Prostate gland (tissue), 2 donors: ENCODE results near the gene AKT1S1. TPM values are rescaled to one million over a fixed set of nuclear protein-coding genes. Genes with fewer than 3 reads are reported as not detected.

Experiments used
- DNase-seq: peaks from one replicate; pipeline ENCODE4 v3.0.0-alpha.2; 2019; ENCODE audit warnings: low spot score
- H3K27ac ChIP-seq, 2 donors: fragments of 200-600 bp; sonication (generic); 2 replicates each; pipeline ENCODE4 v1.5.1; 2017 to 2019
- H3K27me3 ChIP-seq: fragments of 200-600 bp; sonication (generic); replicated peaks from 2 replicates; pipeline ENCODE4 v1.5.1; 2019; ENCODE audit not compliant: insufficient read depth
- H3K36me3 ChIP-seq, 2 donors: fragments of 200-600 bp; sonication (generic); 1 replicate in 1 of 2; 2 replicates in 1 of 2; pipeline versions ENCODE4 v1.5.1 to v1.8.1; 2017 to 2019
- H3K4me1 ChIP-seq: fragments of 200-600 bp; sonication (generic); replicated peaks from 2 replicates; pipeline ENCODE4 v1.5.1; 2019
- H3K4me3 ChIP-seq, 2 donors: fragments of 200-600 bp; sonication (generic); 2 replicates each; pipeline ENCODE4 v1.5.1; 2017 to 2019
- H3K9me3 ChIP-seq: fragments of 200-600 bp; sonication (generic); 2 replicates; pipeline ENCODE4 v1.5.1; 2017
- POLR2A ChIP-seq: fragments of 450-650 bp; IDR thresholded peaks from one replicate; pipeline ENCODE4 v1.6.1; 2016; ENCODE audit warnings: antibody characterized with exemption, mild to moderate bottlenecking
- POLR2AphosphoS5 ChIP-seq: sonication (generic); formaldehyde crosslinking; IDR thresholded peaks from one replicate; pipeline ENCODE4 v1.6.1; 2017; ENCODE audit warnings: antibody characterized with exemption
- WGBS: methylation state at CpG from one replicate; pipeline ENCODE4 v1.1.5; 2018; 5-methylcytosine and 5-hydroxymethylcytosine counted together
- intact Hi-C: fragments of 100-400 bp; cut with DNase I; formaldehyde crosslinking; loops from one replicate; pipeline ENCODE4 v1.14.2; 2022
- total RNA-seq, 2 donors: library from RNA; depleted of rRNA; stranded (reverse); fragments of >200 nt; gene quantifications; one replicate each; pipeline ENCODE4 v1.1.0, GENCODE V29; 2016
- TF ChIP-seq, protein P1 (sequence below), 4 experiments: fragments of 200-600 bp in 2 of 4; fragments of 450-650 bp in 2 of 4; sonication (generic) in 2 of 4; IDR thresholded peaks; 1 replicate in 3 of 4; 2 replicates in 1 of 4; pipeline ENCODE4 v1.5.1; 2016 to 2019; ENCODE audit warnings: antibody characterized with exemption in 4 of 4, mild to moderate bottlenecking in 2 of 4, moderate library complexity in 2 of 4

The AKT1S1 gene
- total RNA-seq, 2 donors from 2014 or later: 27.6 to 30.2 TPM

DNA sequence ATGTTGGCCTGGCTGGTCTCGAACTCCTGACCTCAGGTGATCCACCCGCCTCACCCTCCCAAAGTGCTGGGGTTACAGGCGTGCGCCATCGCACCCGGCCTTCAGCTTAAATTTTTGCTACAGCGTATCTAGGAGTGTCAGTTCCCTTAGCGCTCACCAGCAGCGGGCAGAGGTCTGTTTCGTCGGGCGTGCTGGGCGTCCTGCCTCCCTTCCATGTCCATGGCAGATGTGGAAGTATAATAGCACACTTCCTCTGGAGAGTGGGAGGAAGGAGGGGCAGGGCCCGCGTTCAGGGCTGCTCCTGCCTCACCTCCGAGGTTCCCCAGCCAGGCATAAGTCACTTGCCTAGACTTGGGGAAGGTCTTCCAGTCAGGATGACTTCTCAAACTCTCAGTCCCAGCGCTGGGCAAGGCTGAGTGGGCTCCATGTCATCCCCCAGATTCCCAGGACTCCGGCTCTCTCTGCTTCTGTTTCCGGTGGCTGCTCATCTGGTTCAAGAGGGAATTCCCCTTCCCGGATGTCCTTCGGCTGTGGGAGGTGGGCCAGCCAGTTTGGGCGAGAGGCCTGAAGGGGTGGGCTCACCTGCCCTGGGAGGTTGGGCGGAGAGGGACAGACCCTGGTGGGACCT lies 10.0 kb upstream of the AKT1S1 start:
- DNase-seq: no peak
- intact Hi-C loops: no loop called here
- TF ChIP-seq POLR2A: no peak
- TF ChIP-seq POLR2AphosphoS5: no peak
- TF ChIP-seq, protein P1, sequence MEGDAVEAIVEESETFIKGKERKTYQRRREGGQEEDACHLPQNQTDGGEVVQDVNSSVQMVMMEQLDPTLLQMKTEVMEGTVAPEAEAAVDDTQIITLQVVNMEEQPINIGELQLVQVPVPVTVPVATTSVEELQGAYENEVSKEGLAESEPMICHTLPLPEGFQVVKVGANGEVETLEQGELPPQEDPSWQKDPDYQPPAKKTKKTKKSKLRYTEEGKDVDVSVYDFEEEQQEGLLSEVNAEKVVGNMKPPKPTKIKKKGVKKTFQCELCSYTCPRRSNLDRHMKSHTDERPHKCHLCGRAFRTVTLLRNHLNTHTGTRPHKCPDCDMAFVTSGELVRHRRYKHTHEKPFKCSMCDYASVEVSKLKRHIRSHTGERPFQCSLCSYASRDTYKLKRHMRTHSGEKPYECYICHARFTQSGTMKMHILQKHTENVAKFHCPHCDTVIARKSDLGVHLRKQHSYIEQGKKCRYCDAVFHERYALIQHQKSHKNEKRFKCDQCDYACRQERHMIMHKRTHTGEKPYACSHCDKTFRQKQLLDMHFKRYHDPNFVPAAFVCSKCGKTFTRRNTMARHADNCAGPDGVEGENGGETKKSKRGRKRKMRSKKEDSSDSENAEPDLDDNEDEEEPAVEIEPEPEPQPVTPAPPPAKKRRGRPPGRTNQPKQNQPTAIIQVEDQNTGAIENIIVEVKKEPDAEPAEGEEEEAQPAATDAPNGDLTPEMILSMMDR (IDR thresholded peaks at IDR 0.05): no peak
- no peak overlapping the region for H3K27ac ChIP-seq
- no peaks in the 10 kb centered on the region for H3K4me1 ChIP-seq
- WGBS: 66% methylated on average over 20 of the region's 23 CpGs
- H3K27me3 ChIP-seq: no peaks in the 10 kb centered on the region
- H3K4me3 ChIP-seq: no peak overlapping the region
- peaks cover 16 to 27% of the 10 kb centered on the region in 2 donors for H3K36me3 ChIP-seq
- H3K9me3 ChIP-seq: no peaks in the 10 kb centered on the region

GRCh38 chr19:49884760-49885159 lies 7.6 kb upstream of the AKT1S1 start:
- no peaks in the 10 kb centered on the region for H3K9me3 ChIP-seq
- H3K4me3 ChIP-seq: no peak overlapping the region
- 88% methylated on average over 3 of the region's 3 CpGs for WGBS
- TF ChIP-seq POLR2A (no peak), POLR2AphosphoS5 (no peak)
- TF ChIP-seq, protein P1 (IDR thresholded peaks at IDR 0.05): no peak
- H3K4me1 ChIP-seq: no peaks in the 10 kb centered on the region
- no peak for DNase-seq
- peaks cover 22 to 45% of the 10 kb centered on the region in 2 donors for H3K36me3 ChIP-seq
- H3K27ac ChIP-seq: no peak overlapping the region
- H3K27me3 ChIP-seq: no peaks in the 10 kb centered on the region
- intact Hi-C loops: no loop called here

GRCh38 chr19:49884109-49884508 lies 7.0 kb upstream of the AKT1S1 start:
- 91% methylated on average over 18 of the region's 18 CpGs for WGBS
- H3K27me3 ChIP-seq: no peaks in the 10 kb centered on the region
- peaks cover 22 to 45% of the 10 kb centered on the region in 2 donors for H3K36me3 ChIP-seq
- H3K4me3 ChIP-seq: no peak overlapping the region
- no peak for DNase-seq
- no peaks in the 10 kb centered on the region for H3K4me1 ChIP-seq
- no peak overlapping the region for H3K27ac ChIP-seq
- intact Hi-C loops: no loop called here
- TF ChIP-seq POLR2AphosphoS5 (no peak), POLR2A (no peak)
- TF ChIP-seq, protein P1 (IDR thresholded peaks at IDR 0.05): no peak
- no peaks in the 10 kb centered on the region for H3K9me3 ChIP-seq

DNA sequence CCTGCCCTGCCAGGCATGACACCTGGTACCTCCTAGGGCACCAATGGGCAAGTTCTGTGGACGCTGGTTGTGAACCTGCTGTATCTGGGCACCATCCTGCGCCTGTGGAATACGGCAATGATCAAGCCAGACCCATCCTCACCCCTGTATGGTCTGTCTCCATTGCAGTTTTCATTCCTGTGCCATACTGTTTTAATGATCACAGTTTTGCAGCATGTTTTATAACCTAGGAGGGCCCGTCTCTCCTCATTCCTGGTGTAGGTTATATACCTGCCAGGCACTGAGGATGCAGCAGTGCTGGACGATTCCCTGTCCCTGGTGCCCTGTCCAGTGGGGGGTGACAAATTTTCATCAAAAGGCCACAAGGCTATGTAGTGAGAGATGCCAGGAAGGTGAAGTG lies 5.9 kb upstream of the AKT1S1 start:
- Histone ChIP-seq H3K27me3 (no peaks in the 10 kb centered on the region), H3K4me3 (no peak overlapping the region), H3K36me3 (peaks cover 22 to 45% of the 10 kb centered on the region in 2 donors), H3K9me3 (no peaks in the 10 kb centered on the region), H3K4me1 (peaks cover 8% of the 10 kb centered on the region), H3K27ac (no peak overlapping the region)
- no peak for DNase-seq
- intact Hi-C loops: no loop called here
- WGBS: 98% methylated on average over 5 of the region's 5 CpGs
- TF ChIP-seq POLR2A (no peak), POLR2AphosphoS5 (no peak)
- TF ChIP-seq, protein P1 (IDR thresholded peaks at IDR 0.05): no peak

GRCh38 chr19:49882643-49883042 lies 5.5 kb upstream of the AKT1S1 start:
- no peak for DNase-seq
- WGBS: 95% methylated on average over 14 of the region's 14 CpGs
- Histone ChIP-seq H3K4me1 (peaks cover 8% of the 10 kb centered on the region), H3K9me3 (no peaks in the 10 kb centered on the region), H3K4me3 (no peak overlapping the region), H3K36me3 (peaks cover 22 to 45% of the 10 kb centered on the region in 2 donors), H3K27ac (no peak overlapping the region), H3K27me3 (no peaks in the 10 kb centered on the region)
- intact Hi-C loops: no loop called here
- no peak for TF ChIP-seq POLR2AphosphoS5
- TF ChIP-seq, protein P1 (IDR thresholded peaks at IDR 0.05): no peak
- TF ChIP-seq POLR2A: no peak
